ENCODE results near the gene SPR. TPM values are rescaled to one million over a fixed set of nuclear protein-coding genes. Genes with fewer than 3 reads are reported as not detected.

Gene SPR
- total and polyA plus RNA-seq, 2 of the 13 experiments (the other 11 are each of a cell fraction or from before 2014, with no cell fraction given) = 34.0 to 96.0 TPM

- TF ChIP-seq ZNF253 (CRISPR knock-in tag; IDR thresholded peaks at IDR 0.05; ENCODE audit: borderline replicate concordance) (no peak), ZNF383 (CRISPR knock-in tag; IDR thresholded peaks at IDR 0.05; ENCODE audit: borderline replicate concordance) (no peak), RELA (CRISPR knock-in tag; IDR thresholded peaks at IDR 0.05) (no peak), CSRNP2 (CRISPR knock-in tag; conservative IDR thresholded peaks at IDR 0.05; ENCODE audit: low read depth) (no peak), IKZF5 (CRISPR knock-in tag; IDR thresholded peaks at IDR 0.05) (peak; percentile 55; the same call in 1 of the 2 replicates), PAF1 (CRISPR knock-in tag; IDR thresholded peaks at IDR 0.05) (no peak), TIGD3 (CRISPR knock-in tag; IDR thresholded peaks at IDR 0.05; ENCODE audit: borderline replicate concordance) (0 out of 2 replicates have a peak, but pooled peaks have one; percentile 11), TMF1 (CRISPR knock-in tag; IDR thresholded peaks at IDR 0.05; ENCODE audit: low read depth) (peak; percentile 78; the same call in 1 of the 2 replicates), HMGXB4 (CRISPR knock-in tag; IDR thresholded peaks at IDR 0.05; ENCODE audit: borderline replicate concordance in 1 of 2, low read depth in 1 of 2) (peak; percentile 40 to 85; a peak in 3 of 4 replicates), ZNF263 (CRISPR knock-in tag; IDR thresholded peaks at IDR 0.05) (0 out of 2 replicates have a peak, but pooled peaks have one; percentile 47), BORCS8-MEF2B (CRISPR knock-in tag; IDR thresholded peaks at IDR 0.05) (peak; percentile 82), ZUFSP (CRISPR knock-in tag; IDR thresholded peaks at IDR 0.05; ENCODE audit: borderline replicate concordance) (no peak), ZNF362 (CRISPR knock-in tag; IDR thresholded peaks at IDR 0.05; ENCODE audit: borderline replicate concordance) (no peak), ZNF800 (CRISPR knock-in tag; IDR thresholded peaks at IDR 0.05) (peak; percentile 100)
Observed at GRCh38 chr2:72915907-72916742, 28.9 kb downstream of the SPR start (continued).
